GM13977 (cell line): Measurements from ENCODE around the gene WAPL.

ENCODE experiments used
- DNase-seq: peaks from one replicate; pipeline ENCODE4 v3.0.0; 2012; ENCODE audit warnings: low spot score
- in situ Hi-C: fragments of 300-500 bp; cut with MboI; formaldehyde crosslinking; loops from one replicate; pipeline ENCODE4 v1.12.0; 2022; ENCODE audit warnings: low sequenced_read_pairs, low pct_unique_long_range_greater_than_20kb, mixed read lengths, inconsistent platforms; ENCODE audit not compliant: unreplicated experiment
- TF ChIP-seq, protein P1 (sequence below): IDR thresholded peaks from 2 replicates; pipeline ENCODE4 v1.5.1; 2012; ENCODE audit warnings: mild to moderate bottlenecking, control low read depth; ENCODE audit not compliant: insufficient read depth; ENCODE audit errors: extremely low read depth, missing control alignments

The WAPL gene

DNA sequence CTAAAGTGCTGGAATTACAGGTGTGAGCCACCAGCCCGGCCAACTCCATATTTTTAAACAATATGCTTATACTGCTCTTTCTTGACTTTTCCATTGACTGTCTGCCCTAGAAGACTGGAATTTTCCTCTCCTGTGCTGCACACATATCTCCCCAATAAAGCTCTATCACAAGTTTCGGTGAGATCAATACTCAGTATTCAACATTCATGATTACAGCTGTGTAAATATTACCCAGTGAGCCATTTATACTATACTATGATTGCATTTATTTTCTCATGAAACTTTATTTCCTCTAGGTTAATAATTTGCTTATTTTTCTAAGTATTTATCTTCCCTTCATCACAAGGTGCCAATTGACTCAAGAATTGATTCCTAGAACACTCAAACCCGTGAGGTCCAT, 106.5 kb downstream of the WAPL start:
- DNase-seq, result no peak
- TF ChIP-seq, protein P1, sequence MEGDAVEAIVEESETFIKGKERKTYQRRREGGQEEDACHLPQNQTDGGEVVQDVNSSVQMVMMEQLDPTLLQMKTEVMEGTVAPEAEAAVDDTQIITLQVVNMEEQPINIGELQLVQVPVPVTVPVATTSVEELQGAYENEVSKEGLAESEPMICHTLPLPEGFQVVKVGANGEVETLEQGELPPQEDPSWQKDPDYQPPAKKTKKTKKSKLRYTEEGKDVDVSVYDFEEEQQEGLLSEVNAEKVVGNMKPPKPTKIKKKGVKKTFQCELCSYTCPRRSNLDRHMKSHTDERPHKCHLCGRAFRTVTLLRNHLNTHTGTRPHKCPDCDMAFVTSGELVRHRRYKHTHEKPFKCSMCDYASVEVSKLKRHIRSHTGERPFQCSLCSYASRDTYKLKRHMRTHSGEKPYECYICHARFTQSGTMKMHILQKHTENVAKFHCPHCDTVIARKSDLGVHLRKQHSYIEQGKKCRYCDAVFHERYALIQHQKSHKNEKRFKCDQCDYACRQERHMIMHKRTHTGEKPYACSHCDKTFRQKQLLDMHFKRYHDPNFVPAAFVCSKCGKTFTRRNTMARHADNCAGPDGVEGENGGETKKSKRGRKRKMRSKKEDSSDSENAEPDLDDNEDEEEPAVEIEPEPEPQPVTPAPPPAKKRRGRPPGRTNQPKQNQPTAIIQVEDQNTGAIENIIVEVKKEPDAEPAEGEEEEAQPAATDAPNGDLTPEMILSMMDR, result no peak
- in situ Hi-C loops, result no loop called here

DNA sequence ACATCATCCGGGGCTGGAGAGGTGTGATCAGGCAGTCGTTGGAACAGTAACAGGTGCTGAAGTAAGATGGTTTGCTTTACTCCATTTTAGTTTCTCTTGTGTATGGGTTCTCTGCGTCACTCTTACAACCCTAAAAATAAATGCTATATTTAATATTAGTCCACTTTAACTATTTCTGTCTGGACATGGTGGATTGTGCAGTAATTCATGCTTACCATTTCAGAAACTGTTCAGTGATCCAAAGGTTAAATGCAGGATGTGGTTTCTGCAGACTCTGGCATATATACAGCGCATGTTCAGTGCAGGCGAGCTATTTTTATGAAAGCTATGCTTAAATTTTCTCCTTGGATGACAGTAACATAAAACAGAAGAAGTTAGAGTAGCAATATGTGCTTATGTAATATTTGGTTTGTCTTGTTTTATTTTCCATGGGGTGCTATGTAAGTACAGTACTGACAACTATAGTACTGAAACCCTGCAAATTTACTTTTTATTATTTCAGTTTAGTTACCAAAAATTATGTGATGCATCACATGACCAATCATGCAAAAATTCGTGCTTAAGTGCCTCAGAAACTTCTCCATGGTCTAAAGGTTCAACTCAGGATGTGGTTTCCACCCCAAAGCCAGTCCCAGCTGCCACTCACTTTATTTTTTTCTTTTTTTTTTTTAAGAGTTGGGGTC, 108.4 kb downstream of the WAPL start:
- TF ChIP-seq, protein P1, result no peak
- peak; percentile 68 for DNase-seq
- in situ Hi-C loops, result no loop called here

DNA sequence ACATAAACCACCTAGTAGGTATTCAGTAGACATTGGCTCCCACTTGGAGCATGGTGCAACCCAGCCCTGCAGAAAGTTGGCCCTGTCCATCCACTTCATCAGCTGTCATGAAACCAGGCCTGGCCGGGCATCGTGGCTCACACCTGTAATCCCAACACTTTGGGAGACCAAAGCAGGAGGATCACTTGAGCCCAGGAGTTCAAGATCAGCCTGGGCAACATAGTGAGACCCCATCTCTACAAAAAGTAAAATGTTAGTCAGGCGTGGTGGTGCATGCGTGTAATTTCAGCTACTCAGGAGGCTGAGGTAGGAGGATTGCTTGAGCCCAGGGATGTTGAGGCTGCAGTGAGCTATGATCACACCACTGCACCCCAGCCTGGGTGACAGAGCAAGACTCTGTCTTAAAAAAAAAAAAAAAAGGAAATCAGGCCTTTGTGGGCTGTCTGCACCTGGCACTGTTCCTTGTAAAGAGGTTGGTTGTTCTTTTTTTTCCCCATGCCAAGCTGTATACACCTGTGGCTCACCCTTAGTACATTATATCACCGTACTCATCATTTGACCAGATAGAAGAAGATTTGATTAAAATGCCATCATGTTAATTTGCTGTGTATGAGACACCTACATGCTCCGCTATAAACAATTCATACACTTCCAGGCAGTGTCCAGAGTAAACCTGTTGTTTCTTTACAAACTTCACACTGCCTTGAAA, 109.6 kb downstream of the WAPL start:
- in situ Hi-C loops, result no loop called here
- TF ChIP-seq, protein P1, result no peak
- no peak for DNase-seq

DNA sequence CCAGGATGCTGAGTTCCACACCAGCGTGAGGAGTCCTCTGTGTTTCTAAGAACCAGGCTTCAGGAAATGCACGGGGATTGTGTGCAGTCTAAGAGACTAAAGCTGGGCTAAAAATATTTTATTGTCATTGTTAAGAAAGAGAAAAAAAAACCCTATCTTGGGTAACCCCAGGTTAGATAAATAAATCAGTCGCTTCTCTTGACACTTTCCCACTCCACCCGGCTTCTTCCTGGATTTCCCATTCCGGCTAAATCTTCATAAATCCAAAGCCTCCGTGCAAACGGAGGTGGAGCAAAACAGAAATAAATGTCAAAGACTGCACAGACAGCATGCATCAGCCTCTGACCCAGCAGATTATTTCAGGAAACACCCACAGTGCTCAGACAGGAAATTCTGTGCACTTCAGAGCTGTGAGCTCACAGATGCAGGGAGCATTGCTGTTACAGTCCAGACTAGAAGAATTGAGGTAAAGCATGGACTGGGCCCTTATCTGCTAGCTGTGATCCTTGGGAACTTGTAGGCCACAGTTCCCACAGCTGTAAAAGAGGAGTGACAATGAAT, 110.2 kb downstream of the WAPL start:
- peak; percentile 47 for DNase-seq
- in situ Hi-C loops, result no loop called here
- TF ChIP-seq, protein P1, result no peak

DNA sequence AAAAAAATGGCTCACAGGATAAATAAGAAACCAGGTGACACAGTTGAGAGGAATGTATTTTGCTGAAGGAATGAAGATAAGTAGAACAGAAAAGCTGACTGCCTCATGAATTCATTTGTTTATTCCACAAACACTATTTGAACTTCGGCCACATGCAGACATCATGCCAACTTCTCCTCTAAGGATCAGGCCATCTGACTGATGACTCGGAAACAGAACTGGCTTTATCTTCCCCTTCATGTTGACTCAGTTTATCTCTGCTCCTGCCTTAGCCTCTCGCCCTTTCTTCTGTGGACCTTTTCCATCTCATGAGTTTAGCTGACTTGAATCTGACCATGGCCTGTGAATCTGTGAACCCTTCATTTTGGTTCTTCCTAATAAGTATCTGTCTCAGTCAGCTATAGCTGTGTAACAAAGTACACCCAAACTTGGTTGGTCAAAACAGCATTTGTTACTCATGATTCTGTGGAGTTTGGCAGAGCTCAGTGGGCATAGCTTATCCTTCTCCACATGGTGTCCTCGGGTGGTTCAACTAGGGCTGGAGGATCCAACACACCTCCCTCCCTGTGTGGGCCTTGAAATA, 111.0 kb downstream of the WAPL start:
- DNase-seq, result no peak
- in situ Hi-C loops, result no loop called here
- TF ChIP-seq, protein P1, result no peak

DNA sequence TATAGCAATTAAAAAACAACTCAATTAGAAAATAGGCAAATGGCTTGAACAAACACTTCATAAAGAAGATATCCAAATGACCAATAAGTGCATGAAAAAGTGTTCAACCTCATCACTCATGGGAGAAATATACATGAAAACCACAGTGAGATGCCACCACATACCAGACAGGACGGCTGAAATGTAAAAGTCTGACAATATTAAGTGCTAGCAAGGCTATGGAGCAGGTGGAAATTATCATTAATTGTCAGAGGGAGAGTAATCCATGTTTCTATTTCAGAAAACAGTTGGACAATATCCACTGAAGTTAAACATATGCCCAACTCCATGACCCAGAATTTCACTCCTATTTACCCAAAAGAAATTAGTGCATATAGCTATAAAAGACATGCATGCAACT, 112.4 kb downstream of the WAPL start:
- in situ Hi-C loops, result no loop called here
- TF ChIP-seq, protein P1, result no peak
- DNase-seq, result no peak
